GM21447 (cell line): Measurements from ENCODE around the gene MYG1.
"Not testable (repeated sequence)": the region's sequence is repeated elsewhere in the genome, so short reads cannot be mapped to it uniquely, and the experiment has no call there.

Source experiments
- ATAC-seq: cut with Tn5 transposase; IDR thresholded peaks from one replicate; pipeline ENCODE4 v1.9.1; 2021; ENCODE audit not compliant: unreplicated experiment

Gene MYG1

GRCh38 chr12:53326460-53327185, 27.1 kb downstream of the MYG1 start:
- no peak for ATAC-seq

- no peak for ATAC-seq
Measured at GRCh38 chr12:53327435-53328042, 28.0 kb downstream of the MYG1 start.

GRCh38 chr12:53328043-53328435, 28.5 kb downstream of the MYG1 start:
- no peak for ATAC-seq

- ATAC-seq, result no peak
Measured at GRCh38 chr12:53330671-53331070, 31.2 kb downstream of the MYG1 start.

GRCh38 chr12:53332339-53332738, 32.8 kb downstream of the MYG1 start:
- not testable (repeated sequence) for ATAC-seq

- no peak for ATAC-seq
Measured at GRCh38 chr12:53332744-53333143, 33.2 kb downstream of the MYG1 start.

- no peak for ATAC-seq
Measured at GRCh38 chr12:53333289-53333688, 33.8 kb downstream of the MYG1 start.

- ATAC-seq, result no peak
Measured at GRCh38 chr12:53333845-53334244, 34.4 kb downstream of the MYG1 start.

GRCh38 chr12:53334822-53335221, 35.3 kb downstream of the MYG1 start:
- no peak for ATAC-seq

GRCh38 chr12:53336181-53336681, 36.7 kb downstream of the MYG1 start, which contains the start of gene SP7:
TSS of gene SP7 (minus strand) at chr12:53336354. CDS start at chr12:53335646, 708 bp downstream.
- no peak for ATAC-seq

GRCh38 chr12:53338017-53338416, 38.5 kb downstream of the MYG1 start:
- ATAC-seq, result no peak

GRCh38 chr12:53338916-53339315, 39.4 kb downstream of the MYG1 start:
- ATAC-seq, result no peak

GRCh38 chr12:53340398-53340797, 40.9 kb downstream of the MYG1 start:
- no peak for ATAC-seq

GRCh38 chr12:53343449-53343848, 44.0 kb downstream of the MYG1 start:
- no peak for ATAC-seq

- no peak for ATAC-seq
Measured at GRCh38 chr12:53343969-53344368, 44.5 kb downstream of the MYG1 start.

GRCh38 chr12:53344487-53344823, 45.0 kb downstream of the MYG1 start:
- ATAC-seq, result no peak

- peak; percentile 86 for ATAC-seq
Measured at GRCh38 chr12:53344824-53345485, 45.5 kb downstream of the MYG1 start.

- no peak for ATAC-seq
Measured at GRCh38 chr12:53345486-53346188, 46.1 kb downstream of the MYG1 start.

- ATAC-seq, result no peak
Measured at GRCh38 chr12:53346491-53346890, 47.0 kb downstream of the MYG1 start.

GRCh38 chr12:53347905-53348304, 48.4 kb downstream of the MYG1 start:
- no peak for ATAC-seq
